ENCODE results near the gene ZNF79.
"Not testable (repeated sequence)": the region's sequence is repeated elsewhere in the genome, so short reads cannot be mapped to it uniquely, and the experiment has no call there.

Gene ZNF79

GRCh38 chr9:127458921-127459320, 34.7 kb downstream of the ZNF79 start:
- no peak for DNase-seq

DNA sequence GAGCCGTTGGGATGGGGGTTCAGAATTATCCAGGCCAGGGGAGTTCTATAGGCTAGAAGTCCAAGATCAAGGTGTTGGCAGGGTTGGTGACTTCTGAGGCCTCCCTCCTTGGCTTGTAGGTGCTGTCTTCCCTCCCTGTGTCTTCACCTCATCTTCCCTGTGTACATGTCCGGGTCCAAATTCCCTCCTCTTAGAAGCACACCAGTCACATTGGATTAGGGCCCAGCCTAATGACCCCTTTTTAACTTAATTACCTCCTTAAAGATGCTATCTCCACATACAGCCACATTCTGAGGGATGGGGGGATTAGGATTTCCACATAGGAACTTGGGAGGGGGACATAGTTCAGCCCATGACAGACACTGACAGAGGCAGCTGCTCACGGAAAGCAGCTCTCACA, 39.2 kb downstream of the ZNF79 start:
- no peak for DNase-seq

- DNase-seq: peak; percentile 43
Measured at GRCh38 chr9:127463911-127464310, 39.7 kb downstream of the ZNF79 start.

GRCh38 chr9:127466407-127466917, 42.3 kb downstream of the ZNF79 start:
- not testable (repeated sequence) for DNase-seq

GRCh38 chr9:127467621-127468020, 43.4 kb downstream of the ZNF79 start:
- DNase-seq: no peak

DNA sequence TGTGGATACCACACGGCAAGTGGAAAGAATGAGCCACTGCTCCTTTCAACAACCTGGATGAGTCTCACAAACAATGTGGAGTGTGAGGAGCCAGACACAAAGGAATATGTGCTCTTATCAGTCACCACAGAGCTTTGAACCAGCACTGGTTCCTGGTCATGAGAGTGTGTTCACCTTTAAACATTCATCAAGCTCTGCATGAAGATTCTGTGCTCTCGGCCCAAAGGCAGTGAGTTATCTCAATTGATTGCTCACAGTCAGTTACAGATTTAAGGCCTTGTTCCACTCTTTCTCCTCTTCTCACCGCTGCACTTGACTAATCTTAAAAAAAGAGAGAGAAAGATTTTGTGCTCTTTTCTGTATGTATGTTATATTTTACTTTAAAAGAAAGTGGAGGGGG, 46.5 kb downstream of the ZNF79 start:
- no peak for DNase-seq

- DNase-seq: no peak
Measured at GRCh38 chr9:127473501-127473900, 49.3 kb downstream of the ZNF79 start.

DNA sequence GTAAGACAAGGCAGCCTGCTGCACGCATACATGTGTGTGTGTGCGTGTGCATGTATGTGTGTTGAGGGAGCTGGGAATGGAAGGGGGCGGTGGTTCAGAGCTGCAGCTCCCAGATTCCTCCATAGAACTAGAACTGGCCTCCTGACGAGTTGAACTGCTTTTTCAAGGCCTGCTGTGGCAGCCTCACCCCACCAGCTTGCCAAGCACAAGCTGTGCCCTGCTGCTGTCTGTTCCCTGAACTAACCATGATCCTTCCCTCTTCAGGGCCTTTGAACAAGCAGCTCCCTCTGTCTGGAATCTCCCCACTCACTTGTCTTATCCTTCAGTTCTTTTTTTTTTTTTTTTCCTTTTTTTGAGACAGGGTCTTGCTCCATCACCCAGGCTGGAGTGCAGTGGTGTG, 49.8 kb downstream of the ZNF79 start:
- DNase-seq: no peak

- DNase-seq: no peak
Measured at GRCh38 chr9:127474592-127474991, 50.4 kb downstream of the ZNF79 start.

DNA sequence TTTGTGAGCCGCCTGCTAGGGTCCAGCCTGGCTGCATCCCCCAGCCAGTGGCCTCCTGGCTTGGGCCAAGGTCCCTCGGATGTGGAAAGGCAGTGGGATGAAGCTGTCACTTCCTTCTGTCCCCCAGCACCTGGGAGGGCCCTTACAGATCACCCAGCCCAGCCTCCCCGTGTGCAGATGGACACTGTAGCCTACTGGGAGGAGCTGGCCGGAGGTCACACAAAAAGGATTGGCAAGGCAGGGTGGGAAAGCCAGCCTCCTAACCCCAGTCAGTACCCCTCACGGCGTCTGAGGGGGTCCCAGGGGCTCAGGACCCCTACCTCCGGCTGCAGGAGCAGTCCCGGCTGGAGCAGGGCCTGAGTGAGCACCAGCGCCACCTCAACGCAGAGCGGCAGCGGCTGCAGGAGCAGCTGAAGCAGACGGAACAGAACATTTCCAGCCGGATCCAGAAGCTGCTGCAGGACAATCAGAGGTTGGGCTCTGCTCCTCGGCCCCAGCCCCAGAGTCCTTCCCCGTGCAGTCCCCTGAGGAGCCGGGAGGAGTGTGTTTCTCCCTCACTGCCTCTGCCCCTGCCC, 55.4 kb downstream of the ZNF79 start:
- DNase-seq: no peak

DNA sequence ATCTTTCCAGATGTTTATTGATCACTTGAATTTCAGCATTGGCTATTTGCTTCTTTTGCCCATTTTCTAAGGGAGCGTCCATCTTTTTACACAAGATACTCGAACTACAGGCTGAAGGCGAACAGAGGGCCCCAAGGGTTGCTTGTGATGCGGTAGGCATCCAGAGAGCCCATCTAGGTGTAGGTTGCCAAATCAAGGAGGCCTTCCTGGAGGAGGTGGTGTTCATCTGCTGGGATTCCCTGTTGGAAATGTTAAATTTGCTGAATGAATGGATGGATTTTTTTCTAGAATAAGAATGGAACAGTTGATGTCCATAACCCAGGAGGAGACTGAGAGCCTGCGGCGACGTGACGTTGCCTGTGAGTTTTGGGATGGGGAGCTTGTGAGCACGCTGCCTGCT, 58.5 kb downstream of the ZNF79 start:
- no peak for DNase-seq

- DNase-seq: no peak
Measured at GRCh38 chr9:127485995-127486394, 61.8 kb downstream of the ZNF79 start.

GRCh38 chr9:127488946-127489345, 64.8 kb downstream of the ZNF79 start:
- no peak for DNase-seq

GRCh38 chr9:127489471-127490115, 65.4 kb downstream of the ZNF79 start:
- no peak for DNase-seq

- no peak for DNase-seq
Measured at GRCh38 chr9:127490535-127491230, 66.5 kb downstream of the ZNF79 start.

- no peak for DNase-seq
Measured at GRCh38 chr9:127491516-127491915, 67.3 kb downstream of the ZNF79 start.

- DNase-seq: no peak
Measured at GRCh38 chr9:127492616-127493015, 68.4 kb downstream of the ZNF79 start.

- no peak for DNase-seq
Measured at GRCh38 chr9:127493592-127494303, 69.6 kb downstream of the ZNF79 start.

- no peak for DNase-seq
Measured at GRCh38 chr9:127494304-127494702, 70.1 kb downstream of the ZNF79 start.
